NCI-H2196 (cell line): ENCODE data around the gene BNIPL.

Experiments used
- DNase-seq: peaks from one replicate; lab custom pipeline; 2025; ENCODE audit not compliant: unreplicated experiment; lab: John Stamatoyannopoulos, UW

Gene BNIPL

DNA sequence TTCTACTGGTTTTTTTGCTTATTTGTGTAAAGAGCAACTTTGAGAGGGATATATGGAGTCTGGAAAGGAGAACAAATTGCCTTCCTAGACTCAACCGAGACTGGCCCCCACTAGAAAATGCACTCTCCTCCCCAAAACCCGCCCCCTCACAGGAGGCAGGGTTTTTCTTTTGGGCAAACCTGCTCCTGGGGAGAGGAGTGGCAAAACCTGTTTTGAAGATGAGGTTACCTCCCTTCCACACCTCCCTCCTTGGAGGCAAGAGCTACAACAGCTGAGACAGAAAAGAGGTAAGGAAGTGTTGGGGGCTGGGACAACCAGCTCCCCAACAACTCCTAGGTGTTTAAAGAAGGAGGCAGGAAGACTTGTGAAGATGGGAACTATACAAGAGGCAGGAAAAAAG, at the start of gene BNIPL:
TSS of gene BNIPL (plus strand) at position 231 of the 400 bp plus-strand sequence. CDS start at position 371, 140 bp downstream.
- DNase-seq: no peak

DNA sequence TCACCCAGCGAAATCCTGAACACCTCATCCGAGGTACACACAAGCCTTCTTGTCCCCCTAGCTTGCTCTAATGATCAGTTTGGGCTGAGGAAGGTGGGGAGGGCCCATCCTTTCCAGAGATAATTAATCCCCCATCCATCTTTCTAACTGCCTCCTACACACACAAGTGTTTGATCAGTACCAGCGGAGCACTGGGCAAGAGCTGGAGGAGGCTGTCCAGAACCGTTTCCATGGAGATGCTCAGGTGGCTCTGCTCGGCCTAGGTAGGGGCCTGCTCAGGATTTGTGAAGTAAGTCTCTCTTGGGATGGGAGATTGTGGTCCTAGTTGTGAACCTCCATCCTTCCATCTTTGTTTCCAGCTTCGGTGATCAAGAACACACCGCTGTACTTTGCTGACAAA, 48.5 kb upstream of the BNIPL start:
- DNase-seq: no peak

DNA sequence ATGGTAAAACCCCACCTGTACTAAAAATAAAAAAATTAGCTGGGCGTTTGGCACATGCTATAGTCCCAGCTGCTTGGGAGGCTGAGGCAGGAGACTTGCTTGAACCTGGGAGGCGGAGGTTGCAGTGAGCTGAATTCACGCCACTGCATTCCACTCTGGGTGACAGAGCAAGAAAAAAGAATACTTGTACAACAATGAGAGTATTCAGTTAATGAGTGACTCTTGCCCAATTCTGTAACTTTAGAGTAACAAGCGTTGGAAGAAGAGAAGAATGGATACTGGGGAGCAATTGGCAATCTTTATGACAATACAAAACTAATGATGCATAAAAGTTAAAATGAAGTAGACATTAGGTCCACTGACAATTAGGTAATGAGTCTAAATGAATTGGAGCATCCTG, 43.8 kb upstream of the BNIPL start:
- no peak for DNase-seq

DNA sequence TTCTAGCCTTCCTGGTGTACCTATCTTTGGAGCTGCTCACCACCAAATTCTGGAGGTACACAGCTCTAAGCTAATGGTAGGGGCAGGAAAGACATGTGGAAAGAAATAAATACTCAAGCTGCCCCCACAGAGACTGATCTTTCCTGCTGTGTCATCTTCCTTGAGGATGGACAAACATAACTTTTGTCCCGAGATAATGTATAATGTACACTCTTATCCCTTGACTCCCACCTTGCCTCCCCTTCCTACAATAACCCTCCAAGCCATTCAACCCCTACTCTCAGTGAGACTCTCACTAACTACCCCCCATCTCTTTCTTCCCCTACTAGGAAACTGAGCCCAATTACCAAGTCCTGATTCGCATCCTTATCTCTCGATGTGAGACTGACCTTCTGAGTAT, 42.1 kb upstream of the BNIPL start:
- DNase-seq: no peak

DNA sequence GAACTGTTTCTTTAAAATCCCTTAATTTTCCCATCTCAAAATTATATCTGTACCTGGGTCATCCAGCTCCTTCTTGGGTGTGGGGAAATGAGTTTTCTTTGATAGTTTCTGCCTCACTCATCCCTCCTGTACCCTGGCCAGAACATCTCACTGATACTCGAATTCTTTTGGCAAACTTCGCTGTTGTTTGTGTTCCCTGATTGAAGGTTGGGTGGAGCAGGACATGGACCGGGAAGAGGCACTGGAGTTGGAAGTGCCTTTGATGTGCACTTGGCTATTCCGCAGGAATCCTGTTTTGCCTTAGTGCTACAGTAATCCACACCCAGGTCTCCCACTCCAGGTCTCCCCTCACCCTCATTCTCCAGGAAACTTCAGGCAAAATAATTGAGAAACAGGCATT, 40.9 kb upstream of the BNIPL start:
- no peak for DNase-seq

- DNase-seq: peak; percentile 36
Observed at GRCh38 chr1:150995896-150996295, 40.5 kb upstream of the BNIPL start.

DNA sequence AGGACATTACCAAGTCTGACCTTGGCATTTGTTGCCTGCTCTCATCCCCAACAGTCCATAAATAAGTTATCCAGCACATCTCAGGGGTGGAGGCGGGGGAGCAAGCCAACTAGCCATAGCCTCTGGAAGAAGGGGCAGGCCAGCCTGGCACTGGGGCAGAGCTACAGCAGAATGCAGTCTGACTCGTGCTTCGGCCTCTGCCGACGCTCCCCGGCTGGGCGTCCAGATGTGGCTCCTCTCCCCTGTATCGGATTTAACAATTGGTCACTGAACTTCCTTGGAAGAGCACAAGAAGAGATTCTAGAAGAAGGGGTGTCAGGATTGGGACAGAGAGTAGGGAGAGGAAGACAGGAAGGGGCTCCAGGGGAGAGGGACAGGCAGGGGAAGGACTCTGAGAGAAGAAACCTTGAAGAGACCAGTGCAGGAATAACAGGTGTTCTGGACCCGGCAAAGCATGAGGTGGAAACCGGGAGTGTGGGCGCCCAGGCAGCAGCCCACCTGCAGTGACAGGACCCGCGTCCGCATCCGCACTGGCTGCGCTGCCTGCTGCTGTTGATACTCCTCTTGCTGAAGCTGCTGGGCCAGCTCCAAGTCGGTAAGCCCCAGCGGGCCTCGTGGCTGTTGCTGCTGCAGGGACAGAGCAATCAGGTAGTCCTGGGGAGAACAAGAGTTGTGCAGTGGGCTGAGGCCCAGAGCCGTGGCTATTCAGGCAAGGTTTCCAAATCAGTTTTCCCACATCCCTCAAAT, 39.1 kb upstream of the BNIPL start:
- no peak for DNase-seq

DNA sequence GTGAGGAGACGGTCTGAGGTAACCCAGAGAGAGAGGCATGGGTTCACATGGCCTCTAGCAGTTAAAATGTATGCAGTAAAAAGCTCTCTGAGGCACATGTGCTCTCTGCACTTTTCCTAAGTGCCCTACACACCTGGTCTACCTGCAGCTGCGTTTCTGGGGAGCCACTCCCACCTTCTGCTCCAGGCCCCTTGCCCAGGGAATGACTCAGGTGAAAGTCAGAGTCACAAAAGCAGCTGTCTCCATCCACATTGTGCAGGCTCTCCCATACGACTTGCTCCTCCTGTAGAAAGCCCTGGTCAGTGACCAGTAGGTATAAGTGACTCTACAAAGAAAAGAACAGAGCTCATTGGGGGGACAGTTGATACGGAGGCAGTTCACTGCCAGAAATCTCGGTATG, 38.4 kb upstream of the BNIPL start:
- no peak for DNase-seq

DNA sequence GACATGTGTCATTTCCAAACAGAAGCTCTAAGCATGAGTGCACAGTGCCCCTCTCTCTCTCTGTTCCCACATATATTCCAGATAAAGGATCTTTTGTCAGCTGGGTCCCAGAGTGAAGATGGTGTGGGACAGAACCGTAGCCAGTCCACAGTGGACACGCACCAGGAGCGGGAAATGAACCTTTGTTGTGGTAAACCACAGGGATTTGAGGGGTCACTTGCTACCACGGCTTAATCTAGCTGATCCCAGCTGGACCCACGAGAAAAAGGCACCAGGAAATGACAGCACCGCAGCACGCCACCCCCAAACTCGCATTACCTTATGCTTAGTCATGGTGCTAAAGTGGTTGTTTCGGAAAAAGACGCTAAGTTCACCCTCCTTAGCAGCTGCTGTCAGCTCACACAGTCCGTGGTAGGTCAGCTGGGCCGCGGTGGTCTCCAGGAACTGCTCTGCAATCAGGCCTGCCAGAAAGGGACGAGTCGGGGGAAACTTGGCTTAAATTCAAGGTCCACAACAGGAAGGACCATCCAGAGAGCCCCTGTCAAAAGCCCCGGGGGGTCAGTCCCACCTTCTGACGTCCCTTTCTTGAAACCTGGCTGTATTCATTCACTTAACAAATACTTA, 37.2 kb upstream of the BNIPL start:
- DNase-seq: no peak

GRCh38 chr1:150999926-151000325, 36.5 kb upstream of the BNIPL start:
- DNase-seq: no peak

DNA sequence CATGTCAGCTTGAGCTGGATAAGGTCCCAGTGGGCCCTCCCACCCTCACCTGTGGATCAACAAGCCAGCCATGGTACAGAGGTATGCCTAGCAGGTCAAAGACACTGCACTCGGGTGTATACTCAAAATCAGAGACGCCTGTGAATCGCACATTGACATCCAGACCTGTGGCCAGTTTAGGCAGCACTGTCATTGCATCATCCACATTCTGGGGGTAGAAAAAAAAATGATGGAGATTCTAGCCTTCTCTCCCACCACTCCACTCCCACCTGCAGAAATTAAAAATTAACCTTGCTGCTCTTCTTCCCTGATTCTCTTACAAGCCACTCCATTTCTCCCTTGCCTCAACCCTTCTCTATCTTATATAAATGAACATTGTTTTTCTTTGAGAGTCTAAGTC, 36.0 kb upstream of the BNIPL start:
- no peak for DNase-seq

DNA sequence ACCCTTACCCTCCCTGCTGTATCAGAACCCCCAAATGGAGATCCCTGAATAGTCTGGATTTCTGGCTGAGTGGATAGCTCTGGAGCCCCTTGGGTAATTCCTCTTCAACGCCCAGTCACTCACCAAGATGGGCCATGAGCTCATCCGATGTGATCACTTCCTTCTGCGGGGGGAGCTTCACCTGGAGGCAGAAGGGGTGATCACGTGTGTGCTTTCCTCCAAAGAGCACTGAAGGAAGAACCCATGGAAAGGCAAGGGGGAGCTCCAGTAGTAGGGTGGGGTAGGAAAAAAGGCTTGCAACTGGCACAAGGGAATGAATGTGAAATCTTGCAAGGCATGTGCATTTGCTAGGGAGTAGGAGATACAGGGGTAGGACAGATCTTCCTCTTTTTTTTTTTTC, 34.8 kb upstream of the BNIPL start:
- DNase-seq: no peak

DNA sequence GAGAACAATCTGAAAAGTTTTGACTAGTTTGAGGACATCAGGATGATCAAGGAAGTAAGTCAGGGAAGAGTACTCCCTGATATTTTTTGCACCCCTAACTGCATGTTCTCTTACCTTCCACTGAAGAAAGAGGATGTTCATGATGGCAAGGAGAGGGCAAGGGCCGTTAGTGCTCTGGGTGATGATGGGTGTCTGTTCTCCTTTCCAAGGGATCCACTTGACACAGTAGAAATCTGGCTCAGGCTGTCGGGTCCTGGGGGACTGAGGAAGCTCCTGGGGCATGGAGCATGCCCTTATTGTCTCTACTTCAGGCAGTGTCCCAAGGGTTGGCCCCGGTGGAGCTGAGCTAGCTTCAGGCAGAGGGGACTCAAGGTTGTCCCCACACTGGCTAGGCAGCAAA, 34.3 kb upstream of the BNIPL start:
- DNase-seq: no peak

DNA sequence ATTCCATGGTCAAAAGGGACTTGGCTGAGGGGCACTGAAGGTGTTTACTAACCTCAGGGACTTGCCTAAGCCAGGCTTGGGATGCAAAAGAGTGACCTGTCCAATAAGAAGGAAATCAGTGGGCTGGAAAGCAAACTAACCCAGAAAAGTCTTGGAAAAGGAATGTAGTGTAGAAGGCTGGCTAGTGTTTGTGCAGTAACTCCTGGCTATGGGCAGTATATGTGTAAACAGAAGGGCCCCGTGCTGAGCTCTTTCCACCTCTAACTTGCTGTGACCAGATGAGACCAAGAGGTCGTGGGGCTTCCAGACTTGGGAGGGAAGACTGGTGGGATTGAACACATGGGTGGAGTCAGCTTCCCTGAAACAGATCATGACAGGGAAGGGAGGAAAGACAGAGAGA, 33.8 kb upstream of the BNIPL start:
- DNase-seq: no peak

GRCh38 chr1:151003180-151003579, 33.2 kb upstream of the BNIPL start:
- no peak for DNase-seq

DNA sequence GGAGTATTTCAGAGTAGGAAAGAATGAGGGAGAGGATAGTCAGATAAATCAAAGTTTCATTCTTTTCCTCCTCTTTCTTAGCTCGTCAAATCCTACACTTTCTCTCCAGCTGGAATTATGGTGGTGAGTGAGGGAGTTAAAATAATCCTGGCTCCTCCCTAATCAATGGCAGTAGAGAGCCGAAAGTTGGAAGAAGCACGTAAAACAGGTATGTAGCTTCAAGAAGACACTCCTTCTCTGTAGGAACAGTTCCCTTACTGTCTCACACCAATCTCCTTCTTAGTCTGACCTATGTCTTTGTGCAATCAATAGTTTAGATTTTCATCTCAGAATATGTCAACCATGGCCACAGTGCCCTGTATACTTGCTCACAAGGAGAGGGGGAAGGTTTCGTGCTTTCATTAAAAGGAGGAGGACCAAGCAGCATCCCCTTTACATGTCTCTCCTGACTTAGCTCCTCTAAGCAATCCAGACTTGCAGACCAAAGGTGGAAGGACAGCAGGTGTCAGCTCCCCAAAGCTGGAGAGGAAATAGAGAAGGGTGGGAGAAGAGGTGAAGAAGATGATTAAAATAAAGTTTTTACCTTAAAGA, 30.6 kb upstream of the BNIPL start:
- DNase-seq: no peak

GRCh38 chr1:151006327-151007052, 29.9 kb upstream of the BNIPL start, which contains the start of gene MINDY1:
TSS of gene MINDY1 (minus strand) at chr1:151006902. CDS start at chr1:151002617, 4,285 bp downstream.
- DNase-seq: peak; percentile 71

DNA sequence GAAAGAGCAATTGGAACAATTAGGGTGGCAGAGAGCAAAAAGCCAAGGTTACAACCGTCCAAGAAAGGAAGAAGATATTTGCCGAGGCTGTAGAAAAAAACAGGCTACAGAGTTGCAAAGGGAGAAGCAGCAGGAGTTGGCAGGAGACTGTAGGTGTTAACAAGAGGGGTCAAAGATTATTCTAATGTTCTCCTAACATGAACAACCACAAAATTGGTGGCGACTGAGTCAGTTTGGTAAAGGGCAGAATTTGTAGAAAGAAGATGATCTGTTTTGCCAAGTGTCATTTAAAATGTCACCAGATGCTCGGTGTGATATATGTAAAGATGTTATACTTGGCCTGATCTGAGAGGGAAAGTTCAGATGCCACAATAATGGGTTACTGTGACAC, 28.5 kb upstream of the BNIPL start:
- DNase-seq: no peak

DNA sequence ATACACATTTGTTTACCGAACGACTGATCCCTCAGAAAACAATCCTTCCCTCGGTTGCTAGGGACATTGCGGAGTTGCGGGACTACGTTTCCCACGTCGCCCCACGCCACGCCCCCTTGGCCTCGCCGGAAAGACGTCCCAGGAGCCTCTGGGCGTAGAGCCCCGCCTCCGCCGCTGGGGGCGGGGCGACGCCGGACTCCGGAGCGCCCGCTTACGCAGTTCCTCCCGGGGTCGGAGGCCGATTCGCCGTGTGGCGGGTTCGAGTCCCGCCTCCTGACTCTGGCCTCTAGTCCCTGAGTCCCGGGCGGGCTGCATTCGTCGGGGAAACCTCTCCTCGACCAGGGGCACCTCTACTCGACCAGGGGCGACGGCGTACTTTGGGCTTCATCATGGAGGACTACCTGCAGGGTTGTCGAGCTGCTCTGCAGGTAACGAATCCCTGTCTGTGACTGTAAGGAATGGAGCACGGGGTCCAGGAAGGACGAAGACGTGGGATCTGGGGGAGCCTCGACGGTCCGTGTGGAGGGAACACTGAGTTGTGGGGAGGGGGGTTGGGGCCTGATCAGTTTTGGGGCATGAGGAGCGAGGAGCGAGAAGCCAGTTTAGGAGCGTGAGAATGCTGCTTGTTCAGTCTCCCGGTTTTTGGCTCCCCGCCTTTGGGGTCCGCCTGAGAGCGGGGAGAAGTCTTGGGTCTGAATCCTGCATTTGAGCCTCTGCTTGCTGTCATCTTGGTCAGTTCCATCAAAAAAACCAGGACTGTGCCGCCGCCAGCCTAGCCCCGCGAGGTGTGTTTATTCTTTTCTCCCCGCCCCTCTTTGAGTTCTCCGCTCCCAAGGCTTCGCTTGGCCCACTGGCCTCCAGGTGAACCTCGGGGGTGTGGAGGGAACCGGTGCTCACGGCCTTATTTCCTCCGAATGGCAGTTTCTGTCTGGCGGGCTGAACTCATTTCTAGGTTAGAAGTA, 27.9 kb upstream of the BNIPL start, which contains the start of gene PRUNE1:
TSS of gene PRUNE1 (plus strand) at position 206 of the 962 bp plus-strand sequence. CDS start at position 390, 184 bp downstream.
- DNase-seq: peak; percentile 98

GRCh38 chr1:151009206-151009587, 27.2 kb upstream of the BNIPL start:
- no peak for DNase-seq
